ENCODE data around the gene RWDD2A.
"Not testable (repeated sequence)": the region's sequence is repeated elsewhere in the genome, so short reads cannot be mapped to it uniquely, and the experiment has no call there.

RWDD2A gene

GRCh38 chr6:83192871-83193746, at the start of gene RWDD2A, which contains the start of gene PGM3:
Gene RWDD2A (plus strand): TSS chr6:83193357. CDS start chr6:83194452, 1,095 bp downstream.
Gene PGM3 (minus strand): TSS chr6:83193265. CDS start chr6:83191012, 2,253 bp downstream.
- peak; percentile 47 for DNase-seq (ENCODE audit: low read depth)

- DNase-seq (ENCODE audit: low read depth), result no peak
These were observed 42.0 kb upstream of the RWDD2A start for GRCh38 chr6:83151114-83151513.

GRCh38 chr6:83152913-83153312, 40.2 kb upstream of the RWDD2A start:
- no peak for DNase-seq (ENCODE audit: low read depth)

- DNase-seq (ENCODE audit: low read depth), result no peak
These were observed 39.2 kb upstream of the RWDD2A start for GRCh38 chr6:83153883-83154521.

- DNase-seq (ENCODE audit: low read depth), result no peak
These were observed 37.4 kb upstream of the RWDD2A start for GRCh38 chr6:83155794-83156193.

- no peak for DNase-seq (ENCODE audit: low read depth)
These were observed 33.0 kb upstream of the RWDD2A start for GRCh38 chr6:83160167-83160566.

- DNase-seq (ENCODE audit: low read depth), result no peak
These were observed 25.4 kb upstream of the RWDD2A start for GRCh38 chr6:83167726-83168278.

- no peak for DNase-seq (ENCODE audit: low read depth)
These were observed 24.6 kb upstream of the RWDD2A start for GRCh38 chr6:83168556-83168955.

GRCh38 chr6:83169106-83169505, 24.1 kb upstream of the RWDD2A start:
- no peak for DNase-seq (ENCODE audit: low read depth)

- no peak for DNase-seq (ENCODE audit: low read depth)
These were observed 23.6 kb upstream of the RWDD2A start for GRCh38 chr6:83169511-83169910.

GRCh38 chr6:83176246-83176645, 16.9 kb upstream of the RWDD2A start:
- DNase-seq (ENCODE audit: low read depth), result no peak

GRCh38 chr6:83180426-83180950, 12.7 kb upstream of the RWDD2A start:
- no peak for DNase-seq (ENCODE audit: low read depth)

- DNase-seq (ENCODE audit: low read depth), result no peak
These were observed 11.0 kb upstream of the RWDD2A start for GRCh38 chr6:83182114-83182513.

- DNase-seq (ENCODE audit: low read depth), result peak; percentile 91
These were observed 9.9 kb upstream of the RWDD2A start for GRCh38 chr6:83183082-83183828.

- DNase-seq (ENCODE audit: low read depth), result no peak
These were observed 8.1 kb upstream of the RWDD2A start for GRCh38 chr6:83185096-83185495.

GRCh38 chr6:83188501-83188900, 4.7 kb upstream of the RWDD2A start:
- no peak for DNase-seq (ENCODE audit: low read depth)

GRCh38 chr6:83190626-83191025, 2.5 kb upstream of the RWDD2A start:
- no peak for DNase-seq (ENCODE audit: low read depth)

GRCh38 chr6:83191974-83192373, 1.2 kb upstream of the RWDD2A start:
- not testable (repeated sequence) for DNase-seq (ENCODE audit: low read depth)

GRCh38 chr6:83192456-83192855, 701 bp upstream of the RWDD2A start:
- DNase-seq (ENCODE audit: low read depth), result peak; percentile 22

- DNase-seq (ENCODE audit: low read depth), result no peak
These were observed 800 bp downstream of the RWDD2A start for GRCh38 chr6:83193747-83194566.
